Measurements from ENCODE around the gene SEC24D. TPM values are rescaled to one million over a fixed set of nuclear protein-coding genes. Genes with fewer than 3 reads are reported as not detected.
"Not testable (repeated sequence)": the region's sequence is repeated elsewhere in the genome, so short reads cannot be mapped to it uniquely, and the experiment has no call there.

SEC24D gene
- total RNA-seq, 1 donor from 2014 or later: 12.2 TPM

- intact Hi-C loops (cut with DNase I): no loop called here
- DNase-seq (ENCODE audit: missing footprints) (no peak), ATAC-seq (no peak)
Measured at GRCh38 chr4:118817178-118817930, 18.6 kb downstream of the SEC24D start.

- no peak for ATAC-seq
- DNase-seq (ENCODE audit: missing footprints): no peak
- intact Hi-C loops (cut with DNase I): no loop called here
Measured at GRCh38 chr4:118816538-118817177, 19.3 kb downstream of the SEC24D start.

- ATAC-seq (no peak), DNase-seq (ENCODE audit: missing footprints) (no peak)
- intact Hi-C loops (cut with DNase I): no loop called here
Measured at GRCh38 chr4:118814891-118815290, 21.0 kb downstream of the SEC24D start.

GRCh38 chr4:118814058-118814457, 21.9 kb downstream of the SEC24D start:
- DNase-seq (ENCODE audit: missing footprints) (no peak), ATAC-seq (peak; percentile 73)
- intact Hi-C loops (cut with DNase I): no loop called here

GRCh38 chr4:118813561-118813960, 22.4 kb downstream of the SEC24D start:
- intact Hi-C loops (cut with DNase I): no loop called here

DNA sequence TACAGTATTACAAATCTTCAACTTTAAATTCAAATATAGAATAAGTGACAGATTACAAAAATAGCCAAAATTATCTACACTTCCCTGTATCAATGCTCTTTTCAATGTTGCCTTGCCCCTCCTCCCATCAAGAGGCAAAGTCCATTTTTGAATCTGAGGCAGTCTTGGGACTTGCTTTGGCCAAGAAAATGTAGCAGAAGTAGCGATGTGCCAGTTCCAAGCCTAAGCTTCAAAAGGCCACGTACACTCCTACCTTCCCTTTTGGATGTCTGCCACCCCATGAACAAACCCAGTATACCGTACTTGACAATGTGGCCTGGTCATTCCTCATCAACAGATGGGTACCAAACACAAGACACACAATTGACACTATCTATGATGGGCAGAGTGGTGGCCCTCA, 24.1 kb downstream of the SEC24D start:
- DNase-seq (ENCODE audit: missing footprints) (no peak), ATAC-seq (no peak)
- intact Hi-C loops (cut with DNase I): no loop called here

More at GRCh38 chr4:118813561-118813960, 22.4 kb downstream of the SEC24D start:
- DNase-seq (ENCODE audit: missing footprints): no peak
- no peak for ATAC-seq

- DNase-seq (ENCODE audit: missing footprints): no peak
- ATAC-seq: peak; percentile 60
- intact Hi-C loops (cut with DNase I): no loop called here
Measured at GRCh38 chr4:118810991-118811764, 24.7 kb downstream of the SEC24D start.

GRCh38 chr4:118807659-118808058, 28.3 kb downstream of the SEC24D start:
- intact Hi-C loops (cut with DNase I): no loop called here
- ATAC-seq (no peak), DNase-seq (ENCODE audit: missing footprints) (no peak)

GRCh38 chr4:118803253-118803652, 32.7 kb downstream of the SEC24D start:
- DNase-seq (ENCODE audit: missing footprints) (no peak), ATAC-seq (no peak)
- intact Hi-C loops (cut with DNase I): no loop called here

GRCh38 chr4:118801895-118802575, 33.9 kb downstream of the SEC24D start:
- no peak for DNase-seq (ENCODE audit: missing footprints)
- intact Hi-C loops (cut with DNase I): no loop called here
- peak; percentile 59 for ATAC-seq

DNA sequence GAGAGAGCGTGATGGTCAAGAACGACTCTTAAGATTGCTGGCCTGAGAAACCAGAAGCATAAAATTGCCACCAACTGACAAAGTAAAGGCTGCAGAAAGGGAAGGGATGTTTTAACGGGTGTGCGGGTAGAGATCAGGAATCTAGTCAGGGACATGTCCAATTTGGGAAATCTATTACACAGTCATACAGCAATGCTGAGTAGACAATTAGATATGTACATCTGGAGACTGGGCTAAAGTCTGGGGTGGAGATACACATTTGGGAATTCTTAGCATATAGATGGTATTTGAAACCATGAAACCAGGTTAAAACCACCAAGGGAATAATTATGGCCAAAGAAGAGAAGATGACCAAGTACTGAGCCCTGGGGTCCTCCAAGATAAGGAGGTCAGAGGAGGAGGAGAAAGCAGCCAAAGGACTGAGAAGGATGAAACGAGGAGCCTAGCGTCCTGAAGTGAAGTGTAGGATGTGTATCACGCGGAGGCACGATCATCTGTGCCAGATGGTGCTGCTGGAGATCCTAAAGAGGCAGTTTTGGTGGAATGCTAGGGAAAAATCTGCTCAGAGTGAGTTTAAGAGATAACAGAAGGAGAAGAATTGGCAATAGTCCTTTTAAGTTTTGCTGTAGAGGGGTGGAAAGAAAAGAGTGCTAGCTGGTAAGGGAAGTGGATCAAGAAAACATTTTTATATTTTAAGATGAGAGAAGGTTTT, 36.5 kb downstream of the SEC24D start:
- intact Hi-C loops (cut with DNase I): no loop called here
- no peak for DNase-seq (ENCODE audit: missing footprints)
- no peak for ATAC-seq

- no peak for ATAC-seq
Measured at GRCh38 chr4:118798658-118799057, 37.3 kb downstream of the SEC24D start.

DNA sequence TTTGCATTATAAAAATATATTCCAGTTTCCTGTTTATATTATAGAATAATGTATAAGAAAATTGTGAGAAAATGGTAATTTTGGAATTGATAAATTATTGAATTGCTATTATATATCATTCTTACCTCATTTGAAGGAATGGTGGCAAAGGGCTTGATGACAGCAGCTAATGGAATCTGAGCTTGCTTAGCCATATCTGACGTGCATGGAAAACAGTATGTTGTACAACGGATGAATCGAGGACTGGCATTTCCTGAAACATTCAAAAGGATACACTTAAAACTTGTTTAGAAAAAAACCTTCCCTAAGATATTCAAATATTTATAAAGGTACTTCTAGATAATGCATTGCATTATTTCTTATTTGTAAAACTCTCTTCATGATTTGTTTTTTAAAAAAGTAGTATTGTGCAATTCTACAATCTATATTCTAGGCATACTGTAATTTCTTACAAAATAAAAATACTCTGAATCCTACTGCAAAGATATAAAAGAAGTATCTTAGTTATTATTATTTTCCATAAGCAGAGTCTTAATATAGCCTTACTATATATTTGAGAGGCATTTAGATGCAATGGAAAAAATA, 38.3 kb downstream of the SEC24D start:
- no peak for ATAC-seq
- intact Hi-C loops (cut with DNase I): no loop called here
- no peak for DNase-seq (ENCODE audit: missing footprints)

More at GRCh38 chr4:118798658-118799057, 37.3 kb downstream of the SEC24D start:
- no peak for DNase-seq (ENCODE audit: missing footprints)
- intact Hi-C loops (cut with DNase I): no loop called here

GRCh38 chr4:118791690-118792446, 44.1 kb downstream of the SEC24D start:
- intact Hi-C loops (cut with DNase I); ATAC-seq; DNase-seq (ENCODE audit: missing footprints): not testable (repeated sequence)

GRCh38 chr4:118790544-118790943, 45.4 kb downstream of the SEC24D start:
- intact Hi-C loops (cut with DNase I): no loop called here
- ATAC-seq (no peak), DNase-seq (ENCODE audit: missing footprints) (no peak)

- ATAC-seq (no peak), DNase-seq (ENCODE audit: missing footprints) (no peak)
- intact Hi-C loops (cut with DNase I): no loop called here
Measured at GRCh38 chr4:118788911-118789310, 47.0 kb downstream of the SEC24D start.

DNA sequence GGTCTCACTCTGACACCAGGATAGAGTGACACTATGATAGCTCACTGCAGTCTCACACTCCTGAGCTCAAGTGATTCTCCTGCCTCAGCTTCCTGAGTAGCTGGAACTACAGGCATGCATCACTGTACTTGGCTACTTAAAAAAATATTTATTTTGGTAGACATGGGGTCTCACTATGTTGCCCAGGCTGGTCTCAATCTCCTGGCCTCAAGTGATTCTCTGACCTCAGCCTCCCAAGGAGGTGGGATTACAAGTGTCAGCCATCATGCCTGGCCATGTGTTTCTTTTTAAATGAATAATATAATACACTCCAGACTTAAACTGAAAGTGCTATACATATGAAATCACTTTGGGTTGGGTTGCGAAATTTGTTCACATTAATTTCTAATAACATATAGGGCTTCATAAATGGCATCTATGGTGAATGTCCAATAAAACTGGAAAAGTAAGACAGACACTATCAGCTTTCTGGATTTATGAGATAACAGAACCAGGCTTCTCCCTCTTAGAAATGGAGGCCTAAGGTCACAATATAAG, 48.0 kb downstream of the SEC24D start:
- DNase-seq (ENCODE audit: missing footprints): no peak
- no peak for ATAC-seq
- intact Hi-C loops (cut with DNase I): no loop called here

Measured in Right ventricle myocardium inferior (tissue), 1 donor.